Left lobe of liver (tissue), 2 donors: Measurements from ENCODE around the gene ABT1. TPM values are rescaled to one million over a fixed set of nuclear protein-coding genes. Genes with fewer than 3 reads are reported as not detected.
"Not testable (repeated sequence)": the region's sequence is repeated elsewhere in the genome, so short reads cannot be mapped to it uniquely, and the experiment has no call there.

Experiments used
- ATAC-seq: fragments of 200-7000 bp; cut with Tn5 transposase; one replicate; pipeline ENCODE4 v1.9.1; 2020; ENCODE audit warnings: mild to moderate bottlenecking, moderate library complexity
- DNase-seq: peaks from one replicate; pipeline ENCODE4 v3.0.0-alpha.2; 2020; ENCODE audit warnings: low spot score
- total RNA-seq: library from RNA; stranded (reverse); gene quantifications from one replicate; pipeline ENCODE4 v1.2.1, GENCODE V29; 2021
- donor health status: DM: no; HTN: no; CAD: no; lungs with moderate emphysema.
- donor health status: DM: no; HTN: yes; CAD: no.

ABT1 gene
- 7.3 TPM for total RNA-seq

DNA sequence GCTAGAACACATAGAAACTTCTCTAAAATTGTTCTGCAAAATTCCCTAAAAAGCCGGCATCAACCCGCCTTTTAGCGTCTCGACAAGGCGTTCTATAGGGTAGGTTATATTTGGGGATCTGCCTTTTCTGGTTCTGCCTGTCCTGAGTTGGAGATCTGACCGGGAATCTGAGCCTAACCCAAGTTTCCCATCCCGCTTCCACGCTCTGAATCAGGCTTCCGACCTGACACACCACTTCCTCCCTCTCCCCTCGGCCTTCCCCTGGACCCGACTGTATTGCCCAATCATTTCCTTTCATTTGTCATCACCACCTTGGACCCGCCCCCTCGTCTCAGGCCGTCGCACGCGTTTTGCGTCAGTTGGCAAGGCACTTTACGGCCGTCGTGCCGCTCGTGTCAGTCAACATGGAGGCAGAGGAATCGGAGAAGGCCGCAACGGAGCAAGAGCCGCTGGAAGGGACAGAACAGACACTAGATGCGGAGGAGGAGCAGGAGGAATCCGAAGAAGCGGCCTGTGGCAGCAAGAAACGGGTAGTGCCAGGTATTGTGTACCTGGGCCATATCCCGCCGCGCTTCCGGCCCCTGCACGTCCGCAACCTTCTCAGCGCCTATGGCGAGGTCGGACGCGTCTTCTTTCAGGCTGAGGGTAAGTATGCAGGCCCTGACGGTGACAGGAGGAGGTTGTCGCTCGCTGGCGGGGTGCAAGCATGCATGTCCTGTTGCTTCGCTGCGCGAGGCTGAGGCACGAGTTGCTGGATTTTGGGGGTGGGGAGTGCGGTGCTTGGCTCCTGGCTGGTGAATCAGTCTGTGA is at the start of gene ABT1:
Gene ABT1 (plus strand): TSS at position 375 of the 810 bp plus-strand sequence. CDS start 30 bp downstream, at position 405.
- peak; percentile 89 for ATAC-seq

GRCh38 chr6:26547363-26547762 is 49.4 kb upstream of the ABT1 start:
- ATAC-seq, result not testable (repeated sequence)

More for the DNA sequence above, at the start of gene ABT1:
- peak; percentile 98 for DNase-seq

GRCh38 chr6:26550250-26550993 is 46.3 kb upstream of the ABT1 start:
- ATAC-seq, result peak; percentile 35
- no peak for DNase-seq

More at GRCh38 chr6:26547363-26547762, 49.4 kb upstream of the ABT1 start:
- not testable (repeated sequence) for DNase-seq

- no peak for ATAC-seq
- no peak for DNase-seq
Measured at GRCh38 chr6:26552205-26552604, 44.5 kb upstream of the ABT1 start.

DNA sequence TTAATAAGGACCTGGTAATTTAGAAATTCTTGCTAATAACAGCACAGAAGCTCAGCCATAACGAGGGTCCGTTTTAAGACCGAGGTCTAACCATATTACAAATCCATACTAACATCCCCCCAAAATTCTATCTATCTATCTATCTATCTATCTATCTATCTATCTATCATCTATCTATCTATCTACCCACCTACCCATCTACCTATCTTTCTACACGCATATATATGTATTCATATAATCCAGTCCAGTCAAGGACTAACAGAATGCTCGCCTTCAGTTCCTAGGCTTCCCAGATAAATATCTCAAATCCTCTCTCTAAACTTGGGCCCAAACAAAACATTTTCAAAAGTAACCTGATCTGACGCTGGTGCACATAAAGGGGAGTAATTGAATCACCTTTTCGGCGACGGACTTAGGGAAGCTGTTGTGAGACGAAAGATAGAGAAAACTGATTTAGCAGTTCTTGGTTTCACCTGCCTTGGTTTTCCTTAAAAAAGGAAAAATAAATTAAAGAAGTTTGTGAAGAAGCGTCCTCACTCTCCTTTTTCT is 44.0 kb upstream of the ABT1 start:
- ATAC-seq, result no peak
- DNase-seq, result no peak

DNA sequence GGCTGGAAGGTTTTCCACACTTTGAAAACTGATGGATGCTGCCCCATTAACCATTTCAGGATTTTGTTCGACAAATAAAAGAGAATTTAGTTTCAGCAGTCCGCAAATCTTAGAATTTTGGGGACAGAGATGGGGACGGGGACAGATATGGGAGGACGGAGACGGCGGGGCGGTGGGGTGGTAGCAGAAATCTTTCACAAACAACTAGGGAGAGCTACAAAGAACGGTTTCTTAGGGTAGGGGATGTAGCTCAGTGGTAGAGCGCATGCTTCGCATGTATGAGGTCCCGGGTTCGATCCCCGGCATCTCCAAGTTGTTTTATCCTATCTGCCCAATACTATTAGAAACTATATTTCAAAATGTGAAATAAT is 43.5 kb upstream of the ABT1 start:
- DNase-seq (peak; percentile 69), ATAC-seq (peak; percentile 71)

- DNase-seq, result peak; percentile 77
- ATAC-seq, result peak; percentile 74
Measured at GRCh38 chr6:26553635-26554446, 42.9 kb upstream of the ABT1 start.

DNA sequence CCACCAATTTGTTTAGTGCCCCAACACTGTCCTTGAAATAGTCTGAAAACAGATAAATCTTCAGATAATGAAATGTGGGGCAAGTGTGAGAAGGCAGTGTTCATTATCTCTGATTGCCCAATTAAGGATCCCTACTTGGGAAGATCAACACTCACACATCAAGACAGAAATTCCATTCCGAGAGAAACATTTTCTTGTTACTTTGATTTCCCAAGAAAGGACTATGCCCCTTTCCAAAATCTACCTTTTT is 42.4 kb upstream of the ABT1 start:
- no peak for ATAC-seq

DNA sequence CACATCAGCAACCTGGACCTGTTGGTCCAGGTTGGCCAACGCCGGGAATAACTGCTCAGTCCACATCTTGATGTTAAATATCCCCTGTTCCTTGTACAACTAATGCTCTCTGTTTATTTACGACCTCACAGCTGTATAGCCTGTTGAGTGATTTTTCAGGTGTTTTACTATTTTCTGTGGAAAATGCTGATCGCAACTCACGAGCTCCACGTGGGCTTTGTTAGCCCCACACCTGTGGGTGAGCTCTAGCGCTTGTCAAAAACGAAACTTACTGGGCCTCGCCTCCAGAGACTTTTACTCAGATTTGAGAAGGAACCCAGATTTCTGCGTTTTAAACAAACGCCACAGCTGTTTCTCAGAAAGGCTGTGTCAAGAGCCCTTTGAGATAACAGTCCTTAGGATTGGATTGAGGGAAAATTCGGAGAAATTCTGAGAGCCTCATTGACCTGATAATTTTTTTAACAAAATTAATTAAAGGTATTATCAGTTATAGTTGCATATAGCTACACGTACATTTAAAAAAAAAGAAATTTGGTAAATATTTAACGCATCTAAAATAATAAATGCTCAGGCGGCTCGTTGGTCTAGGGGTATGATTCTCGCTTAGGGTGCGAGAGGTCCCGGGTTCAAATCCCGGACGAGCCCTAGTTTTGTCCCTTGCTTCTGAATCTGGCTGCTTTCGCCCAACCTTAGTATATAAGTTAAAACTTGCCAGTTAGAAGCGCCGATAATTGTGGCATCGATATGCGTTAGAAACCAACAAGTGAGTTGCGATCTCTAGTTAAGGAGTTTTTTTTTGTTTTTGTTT is 41.9 kb upstream of the ABT1 start:
- peak; percentile 16 for ATAC-seq
- DNase-seq, result no peak

More for the DNA sequence above, 42.4 kb upstream of the ABT1 start:
- no peak for DNase-seq

DNA sequence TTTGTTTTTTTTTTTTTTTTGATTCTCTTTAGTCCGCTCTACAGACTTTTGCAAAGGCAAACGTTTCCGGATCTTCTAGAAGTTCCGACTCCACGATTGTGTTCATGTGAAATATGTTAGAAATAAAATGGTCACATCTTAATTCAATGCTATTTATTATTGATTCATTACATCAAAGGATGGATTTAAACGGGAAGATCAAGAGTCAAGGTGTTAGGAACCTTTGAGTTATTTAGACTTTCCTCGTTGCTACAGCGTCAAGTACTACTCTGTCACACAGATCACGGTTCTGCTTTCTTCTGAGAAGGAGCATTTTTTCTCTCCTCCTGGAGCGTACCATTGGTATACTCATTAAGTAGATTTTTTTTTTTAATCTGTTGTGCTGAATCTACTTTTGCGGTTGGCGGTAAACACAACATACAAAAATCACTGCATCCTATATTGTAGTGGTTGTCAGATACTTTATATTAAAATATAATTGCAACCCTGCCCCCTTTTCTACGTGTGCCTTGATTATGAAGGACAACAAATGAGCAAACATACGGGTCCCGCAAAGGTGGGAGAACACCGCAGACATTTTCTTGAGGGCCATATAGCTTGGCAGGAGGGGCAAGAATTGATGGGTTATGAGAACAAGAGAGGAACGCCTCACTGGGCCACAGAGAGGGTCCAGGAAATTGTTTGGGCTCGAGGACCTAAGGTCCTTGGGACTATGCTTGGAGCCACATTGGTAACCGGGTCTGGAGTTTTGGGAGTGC is 41.1 kb upstream of the ABT1 start:
- ATAC-seq, result no peak
- no peak for DNase-seq

DNA sequence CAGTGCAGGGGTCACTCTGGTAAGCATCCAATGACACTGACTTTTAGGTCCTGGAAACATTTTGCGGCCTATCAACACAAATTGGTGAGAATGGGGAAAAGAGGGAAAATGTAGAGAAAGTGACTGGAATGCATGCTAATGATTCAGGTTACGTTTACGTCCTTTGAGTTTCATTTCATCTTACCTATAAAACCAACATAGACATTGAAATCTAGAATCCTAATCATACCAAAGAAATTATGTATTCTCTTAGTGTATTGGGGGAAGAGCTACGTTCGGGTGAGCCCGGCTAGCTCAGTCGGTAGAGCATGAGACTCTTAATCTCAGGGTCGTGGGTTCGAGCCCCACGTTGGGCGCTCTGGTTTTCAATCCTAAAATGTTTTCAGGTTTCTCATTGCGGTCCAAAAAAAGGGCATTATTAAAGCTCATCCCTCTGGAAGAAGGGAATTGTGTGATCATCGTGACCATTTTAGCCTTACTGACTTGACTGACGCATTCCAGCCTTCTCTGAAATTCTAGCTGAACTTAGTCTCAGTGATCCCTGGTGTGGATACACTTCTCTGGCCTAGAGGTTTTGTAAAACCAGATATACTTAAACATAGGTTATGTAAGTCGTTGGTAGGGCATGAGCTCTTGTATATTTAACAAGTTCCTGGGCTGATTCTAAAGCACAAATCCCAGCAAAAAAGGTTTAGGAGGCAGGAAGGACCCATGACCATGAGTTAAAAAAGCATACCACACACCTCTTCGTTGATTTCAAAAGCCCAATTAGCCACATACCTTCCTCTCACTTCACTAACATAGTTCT is 40.3 kb upstream of the ABT1 start:
- peak; percentile 28 for ATAC-seq
- DNase-seq, result no peak

DNA sequence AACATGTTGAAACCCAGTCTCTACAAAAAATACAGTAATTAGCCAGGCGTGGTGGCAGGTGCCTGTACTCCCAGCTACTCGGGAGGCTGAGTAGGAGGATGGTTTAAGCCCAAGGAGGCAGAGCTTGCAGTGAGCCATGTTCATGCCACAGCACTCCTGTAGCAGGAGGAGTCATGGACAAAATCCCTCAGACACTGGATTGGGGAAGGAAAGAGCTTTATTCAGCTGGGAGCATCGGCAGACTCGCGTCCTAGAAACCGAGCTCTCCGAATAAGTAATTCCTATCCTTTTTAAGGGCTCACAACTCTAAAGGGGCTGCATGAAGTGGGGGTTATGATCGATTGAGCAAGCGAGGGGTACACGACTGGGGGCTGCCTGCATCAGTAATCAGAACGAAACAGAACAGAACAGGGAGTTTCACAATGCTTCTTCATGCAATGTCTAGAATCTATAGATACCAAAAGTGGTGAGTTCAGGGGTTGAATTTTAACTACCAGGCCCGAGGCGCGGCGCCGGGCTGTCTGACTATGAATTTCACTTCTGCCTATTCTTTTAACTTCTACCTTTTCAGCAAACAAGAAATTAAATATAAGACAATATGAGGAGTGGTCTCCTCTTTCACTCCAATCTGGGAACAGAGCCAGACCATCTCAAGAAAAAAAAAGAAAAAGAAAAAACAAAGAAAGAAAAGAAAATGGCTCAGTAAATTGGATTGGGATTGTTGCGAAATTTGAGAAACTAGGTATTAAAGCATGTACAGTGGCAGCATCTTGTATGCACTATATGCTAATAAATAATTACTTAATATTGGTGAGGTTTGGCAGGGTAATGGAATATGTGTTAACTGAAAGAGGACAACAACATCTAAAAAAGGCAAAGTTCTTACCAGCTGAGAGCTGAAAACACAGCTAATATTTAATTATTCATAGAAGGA is 35.0 kb upstream of the ABT1 start:
- DNase-seq, result no peak
- ATAC-seq, result no peak

GRCh38 chr6:26563488-26563887 is 33.3 kb upstream of the ABT1 start:
- no peak for DNase-seq
- ATAC-seq, result no peak

DNA sequence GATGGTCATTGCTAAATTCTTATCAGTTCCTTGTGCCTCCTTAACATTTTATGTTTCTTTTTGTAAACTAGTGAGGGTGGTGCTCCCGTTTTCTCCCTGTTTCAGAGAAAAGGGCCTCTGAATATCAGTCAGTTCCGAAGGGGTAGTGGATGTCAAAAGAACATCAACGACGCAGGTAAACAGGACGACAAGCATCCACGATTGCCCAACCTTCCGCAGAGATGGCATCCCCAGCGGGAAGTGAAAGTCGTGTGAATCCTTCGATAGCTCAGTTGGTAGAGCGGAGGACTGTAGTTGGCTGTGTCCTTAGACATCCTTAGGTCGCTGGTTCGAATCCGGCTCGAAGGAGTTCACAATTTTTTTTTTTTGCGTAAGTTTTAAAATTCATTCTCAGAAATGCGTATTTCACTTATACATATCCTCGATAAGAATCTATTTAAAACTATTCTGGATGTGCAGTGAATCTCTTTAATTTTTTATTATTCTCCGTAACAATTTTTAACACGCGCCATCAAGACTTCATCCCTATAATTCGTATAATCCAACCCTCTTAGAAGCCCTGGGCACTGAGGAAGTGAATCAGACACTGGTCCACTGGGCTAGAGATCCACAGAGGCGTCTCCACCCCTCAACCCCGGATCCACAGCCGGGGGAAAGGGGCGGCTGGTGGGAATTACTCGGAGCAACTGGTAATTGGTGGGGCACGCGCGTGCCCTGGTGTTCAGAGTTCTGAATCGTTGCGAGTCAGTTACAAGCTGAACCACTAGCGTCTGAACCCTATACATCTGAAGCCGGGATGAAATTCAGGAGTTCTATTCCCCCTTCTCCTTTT is 27.9 kb upstream of the ABT1 start:
- peak; percentile 74 for ATAC-seq
- DNase-seq, result peak; percentile 92

DNA sequence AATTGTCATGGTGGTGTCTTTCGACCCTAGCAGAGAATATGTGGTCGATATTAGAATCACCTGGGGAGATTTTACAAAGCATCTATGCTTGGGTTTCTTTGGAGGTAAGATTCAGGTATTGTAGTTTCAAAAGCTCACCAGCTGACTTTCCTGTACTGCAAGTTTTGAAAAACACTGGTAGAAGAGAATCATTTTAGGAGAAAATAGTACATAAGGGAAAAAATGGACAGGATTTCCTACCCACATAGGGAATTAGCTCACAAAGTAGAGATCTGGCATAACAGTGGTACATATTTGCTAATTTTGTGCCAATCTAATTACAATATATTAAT is 27.4 kb upstream of the ABT1 start:
- no peak for DNase-seq
- ATAC-seq, result no peak

GRCh38 chr6:26570027-26570809 is 26.5 kb upstream of the ABT1 start:
- no peak for ATAC-seq

More at GRCh38 chr6:26570027-26570809, 26.5 kb upstream of the ABT1 start:
- DNase-seq, result no peak
